Breast epithelium (tissue), 3 donors: ENCODE results near the gene G6PC1.

Experiments
- CTCF ChIP-seq, 3 donors: fragments of 450-650 bp; IDR thresholded peaks; one replicate each; pipeline ENCODE4 v1.5.1; 2016 to 2017; ENCODE audit warnings: antibody characterized with exemption in 3 of 3, mild to moderate bottlenecking in 3 of 3, moderate library complexity in 3 of 3
- POLR2A ChIP-seq: fragments of 450-650 bp; IDR thresholded peaks from one replicate; pipeline ENCODE4 v1.6.1; 2016; ENCODE audit warnings: antibody characterized with exemption, mild to moderate bottlenecking, moderate library complexity
- POLR2AphosphoS5 ChIP-seq, 3 donors: sonication (generic); formaldehyde crosslinking; IDR thresholded peaks; one replicate each; pipeline ENCODE4 v1.6.1; 2017; ENCODE audit warnings: antibody characterized with exemption in 3 of 3

- no peak for TF ChIP-seq CTCF (IDR thresholded peaks at IDR 0.05)
- no peak for TF ChIP-seq POLR2AphosphoS5 (IDR thresholded peaks at IDR 0.05)
- TF ChIP-seq POLR2A: no peak
Observed at GRCh38 chr17:42891539-42892152, 9.0 kb upstream of the G6PC1 start.
